HG03045 (cell line): ENCODE results near the gene NCF4.

Experiments used
- ATAC-seq: cut with Tn5 transposase; IDR thresholded peaks from one replicate; pipeline ENCODE4 v1.9.1; 2021; ENCODE audit warnings: mild to moderate bottlenecking, moderate library complexity; ENCODE audit not compliant: unreplicated experiment

The NCF4 gene

GRCh38 chr22:36918586-36919284, 57.9 kb downstream of the NCF4 start:
- ATAC-seq, result no peak

- no peak for ATAC-seq
Observed at GRCh38 chr22:36921309-36922104, 60.7 kb downstream of the NCF4 start.

- ATAC-seq, result no peak
Observed at GRCh38 chr22:36922105-36922608, 61.4 kb downstream of the NCF4 start.

GRCh38 chr22:36922711-36923110, 61.9 kb downstream of the NCF4 start:
- ATAC-seq, result no peak

- ATAC-seq, result no peak
Observed at GRCh38 chr22:36923131-36923788, 62.5 kb downstream of the NCF4 start.

GRCh38 chr22:36924151-36924698, 63.4 kb downstream of the NCF4 start:
- no peak for ATAC-seq

GRCh38 chr22:36925388-36926290, 64.8 kb downstream of the NCF4 start:
- ATAC-seq, result no peak

GRCh38 chr22:36926309-36926708, 65.5 kb downstream of the NCF4 start:
- no peak for ATAC-seq

GRCh38 chr22:36926721-36927435, 66.1 kb downstream of the NCF4 start:
- ATAC-seq, result no peak
